ENCODE data around the gene B3GNT5. TPM values are rescaled to one million over a fixed set of nuclear protein-coding genes. Genes with fewer than 3 reads are reported as not detected.

B3GNT5 gene
- total RNA-seq, 1 experiment from 2014 or later, result 18.0 TPM

DNA sequence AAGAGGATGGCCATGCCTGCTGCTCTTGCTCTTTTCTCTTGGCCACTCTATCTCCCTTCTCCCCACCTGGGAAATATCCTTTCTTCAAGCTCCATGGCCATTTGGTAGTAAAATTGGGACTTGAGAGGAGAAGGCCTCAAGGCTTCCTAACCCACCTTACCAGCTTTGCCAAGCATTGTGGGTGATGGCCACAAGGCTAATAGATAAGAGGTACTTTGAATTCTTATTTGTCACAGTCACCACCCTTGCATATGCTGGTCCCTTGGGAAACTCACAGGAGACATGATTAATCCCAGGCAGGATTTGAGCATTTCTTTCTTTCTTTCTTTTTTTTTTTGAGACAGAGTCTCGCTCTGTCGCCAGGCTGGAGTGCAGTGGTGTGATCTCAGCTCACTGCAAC, 37.2 kb downstream of the B3GNT5 start:
- DNase-seq (ENCODE audit: low spot score), result no peak

DNA sequence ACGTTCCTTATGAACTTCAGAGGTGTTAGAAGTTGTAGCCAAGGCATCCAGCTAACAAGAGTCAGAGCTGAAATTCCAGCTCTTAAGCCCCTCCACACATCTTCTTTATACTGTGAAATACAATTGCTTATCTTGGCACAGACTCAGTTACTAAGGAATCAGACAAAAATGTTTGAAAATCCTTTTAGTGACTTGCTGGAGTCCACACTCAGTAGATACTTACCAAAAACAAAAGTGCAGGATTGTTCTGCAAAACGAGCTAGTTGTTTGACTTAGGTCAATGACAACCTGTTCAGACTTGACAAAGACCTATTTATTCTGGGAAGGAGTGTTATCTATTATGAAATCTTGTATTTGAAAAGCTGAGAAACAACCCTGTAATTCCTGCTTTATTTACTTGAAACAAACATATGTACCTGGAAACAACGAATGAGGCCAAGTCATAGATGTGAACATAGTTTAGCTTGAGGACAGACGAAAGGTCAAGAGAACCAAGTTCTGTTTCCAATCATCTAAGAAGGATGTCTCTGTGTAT, 38.5 kb downstream of the B3GNT5 start:
- no peak for DNase-seq (ENCODE audit: low spot score)

DNA sequence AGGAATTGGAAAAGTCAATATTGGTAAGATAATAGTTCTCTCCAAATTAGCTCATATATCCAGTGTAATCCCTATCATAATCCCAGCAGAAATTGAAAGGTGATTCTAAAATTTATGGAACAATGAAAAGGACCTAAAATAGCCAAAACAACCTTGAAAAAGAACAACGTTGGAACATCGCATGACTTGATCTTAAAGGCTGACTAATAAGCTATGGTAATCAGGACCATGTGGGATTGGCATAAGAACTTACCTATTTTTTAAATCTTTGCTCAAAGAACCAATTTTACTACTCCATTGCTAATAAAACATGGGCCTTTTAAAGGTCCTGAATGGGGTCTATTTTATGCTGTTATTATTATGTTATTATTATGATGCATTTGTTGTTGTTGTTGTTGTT, 40.9 kb downstream of the B3GNT5 start:
- no peak for DNase-seq (ENCODE audit: low spot score)

DNA sequence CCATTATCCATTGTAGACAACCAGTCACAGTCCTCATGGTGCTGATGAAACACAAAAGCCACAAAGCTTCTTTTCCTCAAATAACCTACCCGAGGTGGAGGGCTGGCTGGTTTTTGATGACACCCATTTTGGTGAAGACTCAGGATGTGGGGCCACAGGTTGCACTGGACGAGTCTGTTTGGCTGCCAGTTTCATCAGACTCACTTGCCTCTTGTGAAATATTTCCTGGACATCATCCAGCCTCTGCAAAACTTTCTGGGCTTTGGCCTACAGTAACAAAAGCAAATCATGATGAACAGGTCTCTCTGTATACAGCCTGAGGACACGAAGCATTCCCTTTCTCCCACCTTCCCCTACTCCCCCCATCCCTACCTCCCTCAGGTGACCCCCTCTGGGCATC, 42.2 kb downstream of the B3GNT5 start:
- DNase-seq (ENCODE audit: low spot score), result peak; percentile 67

DNA sequence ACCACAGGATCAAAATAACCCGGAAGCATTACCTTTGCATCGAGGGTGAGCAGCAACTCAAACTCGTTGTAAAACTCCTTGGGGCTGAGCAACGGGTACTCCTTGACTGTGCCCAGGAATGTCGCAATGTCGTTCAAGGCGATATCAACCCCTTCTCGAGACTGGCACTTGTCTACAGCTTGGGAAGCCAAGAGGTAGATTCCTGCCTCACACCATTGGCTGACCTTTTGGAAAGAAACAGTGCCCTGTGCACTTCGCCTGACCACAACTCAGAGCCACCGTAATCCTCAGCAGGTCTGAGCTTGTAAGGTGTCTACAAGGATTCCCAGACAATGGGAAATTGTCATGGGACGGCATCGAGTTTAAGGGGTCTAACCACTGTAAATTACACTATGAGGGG, 43.9 kb downstream of the B3GNT5 start:
- no peak for DNase-seq (ENCODE audit: low spot score)

DNA sequence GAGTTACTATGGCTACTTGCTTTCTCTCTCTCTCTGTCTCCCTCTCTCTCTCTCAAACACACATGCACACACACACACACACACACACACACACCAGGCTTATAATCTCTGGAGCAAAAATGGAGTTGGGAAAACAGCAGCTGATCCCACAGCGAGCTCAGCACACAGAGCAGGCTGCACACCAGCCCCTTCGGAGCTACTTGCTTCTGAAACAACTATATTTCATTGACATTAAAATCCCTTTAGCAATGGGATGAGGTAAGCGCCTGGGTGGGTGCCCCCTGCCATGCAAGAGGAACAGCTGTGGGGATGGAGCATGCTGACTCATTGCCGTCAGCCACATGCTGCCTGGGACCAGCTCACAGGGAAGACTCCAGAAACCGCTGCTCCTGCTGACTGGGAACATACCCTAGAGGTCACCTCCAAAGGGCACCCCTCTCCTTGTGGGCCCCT, 45.7 kb downstream of the B3GNT5 start:
- peak; percentile 92 for DNase-seq (ENCODE audit: low spot score)

DNA sequence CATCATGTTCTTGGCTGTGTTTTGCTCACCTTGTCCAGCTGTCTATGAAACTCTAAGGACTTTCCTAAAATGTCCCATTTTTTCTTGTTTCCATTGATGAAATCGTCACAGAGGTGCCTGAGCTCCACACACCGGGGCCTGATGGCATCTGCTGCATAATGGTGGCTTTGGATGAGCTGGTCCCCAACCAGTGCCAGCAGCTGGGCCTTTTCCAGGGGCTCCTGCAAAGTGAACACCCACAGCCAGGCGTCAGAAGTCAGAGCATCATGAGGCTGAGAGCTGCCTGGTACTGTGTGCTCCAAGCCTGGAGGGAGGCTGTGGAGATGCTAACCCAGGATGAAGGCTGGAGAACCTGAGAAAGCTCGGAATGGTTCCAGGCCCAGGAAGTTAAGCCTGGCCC, 46.9 kb downstream of the B3GNT5 start:
- no peak for DNase-seq (ENCODE audit: low spot score)

DNA sequence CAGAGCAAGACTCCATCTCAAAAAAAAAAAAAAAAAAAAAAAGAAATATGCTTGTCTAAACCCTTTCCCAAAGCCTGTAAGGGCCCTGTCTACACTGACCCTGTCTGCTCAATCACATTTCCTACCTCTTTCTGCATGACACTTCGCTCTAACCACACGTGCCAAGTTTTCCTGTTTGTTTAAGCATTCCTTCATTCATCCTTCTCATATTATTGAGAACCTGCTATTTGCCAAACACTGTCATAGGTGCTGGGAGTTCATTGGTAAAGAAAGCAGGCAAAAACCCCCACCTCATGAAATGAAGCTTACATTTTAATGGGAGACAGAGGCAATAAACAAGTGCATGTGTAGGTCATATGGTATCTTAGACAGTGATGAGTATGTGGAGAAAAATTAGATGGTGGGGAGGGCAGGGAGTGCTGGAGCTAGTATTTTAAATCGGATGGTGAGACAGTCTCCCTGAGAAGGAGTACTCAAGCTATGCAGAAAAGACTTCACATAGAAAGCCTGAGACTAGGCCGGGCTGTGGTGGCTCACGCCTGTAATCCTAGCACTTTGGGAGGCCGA, 48.0 kb downstream of the B3GNT5 start:
- DNase-seq (ENCODE audit: low spot score), result no peak

DNA sequence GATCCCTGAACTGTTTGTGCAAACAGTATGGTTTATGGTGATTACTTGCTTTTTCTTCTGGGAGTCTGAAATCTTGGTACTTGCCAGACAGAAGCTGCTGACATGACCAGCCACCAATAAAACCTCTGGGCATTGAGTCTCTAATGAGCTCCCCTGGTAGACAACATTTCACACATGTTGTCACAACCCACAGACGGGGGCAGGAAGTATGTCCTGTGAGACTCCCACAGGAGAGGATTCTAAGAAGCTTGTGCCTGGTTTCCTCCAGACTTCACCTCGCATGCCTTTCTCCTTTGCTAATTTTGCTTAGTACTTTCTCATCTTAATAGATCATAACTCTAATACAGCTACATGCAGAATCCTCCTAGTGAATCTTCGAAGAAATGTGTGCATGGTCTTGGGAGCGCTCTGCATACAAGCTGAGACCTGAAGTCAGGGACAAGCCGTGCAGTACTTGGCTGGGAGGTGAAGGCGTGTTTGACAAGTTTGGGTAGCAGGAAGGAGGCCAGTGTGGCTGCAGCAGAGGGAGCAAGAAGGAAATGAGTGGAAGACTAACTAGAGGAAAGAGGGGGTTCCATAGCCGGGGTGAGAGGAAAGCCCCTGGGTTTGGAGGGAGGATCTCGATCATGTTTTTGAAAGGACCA, 49.0 kb downstream of the B3GNT5 start:
- no peak for DNase-seq (ENCODE audit: low spot score)

DNA sequence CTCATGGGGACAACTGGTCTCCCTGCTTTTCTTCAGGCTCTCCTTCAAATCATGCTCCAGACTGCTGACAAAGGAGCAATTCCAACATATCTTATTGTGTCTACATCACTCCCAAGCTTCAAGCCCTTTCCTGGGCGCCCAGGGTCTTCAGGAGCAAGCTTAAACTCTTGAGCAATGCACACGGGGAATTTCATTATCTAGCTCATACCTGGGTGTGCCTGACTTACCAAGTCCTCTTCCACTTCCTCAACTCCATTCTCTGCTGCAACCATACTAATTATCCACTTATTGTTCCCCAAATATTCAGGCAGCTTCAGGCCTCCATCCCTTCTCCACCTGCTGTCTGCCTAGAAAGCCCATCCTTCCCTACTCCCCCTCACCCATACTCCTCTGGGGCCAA, 50.6 kb downstream of the B3GNT5 start:
- DNase-seq (ENCODE audit: low spot score), result no peak

DNA sequence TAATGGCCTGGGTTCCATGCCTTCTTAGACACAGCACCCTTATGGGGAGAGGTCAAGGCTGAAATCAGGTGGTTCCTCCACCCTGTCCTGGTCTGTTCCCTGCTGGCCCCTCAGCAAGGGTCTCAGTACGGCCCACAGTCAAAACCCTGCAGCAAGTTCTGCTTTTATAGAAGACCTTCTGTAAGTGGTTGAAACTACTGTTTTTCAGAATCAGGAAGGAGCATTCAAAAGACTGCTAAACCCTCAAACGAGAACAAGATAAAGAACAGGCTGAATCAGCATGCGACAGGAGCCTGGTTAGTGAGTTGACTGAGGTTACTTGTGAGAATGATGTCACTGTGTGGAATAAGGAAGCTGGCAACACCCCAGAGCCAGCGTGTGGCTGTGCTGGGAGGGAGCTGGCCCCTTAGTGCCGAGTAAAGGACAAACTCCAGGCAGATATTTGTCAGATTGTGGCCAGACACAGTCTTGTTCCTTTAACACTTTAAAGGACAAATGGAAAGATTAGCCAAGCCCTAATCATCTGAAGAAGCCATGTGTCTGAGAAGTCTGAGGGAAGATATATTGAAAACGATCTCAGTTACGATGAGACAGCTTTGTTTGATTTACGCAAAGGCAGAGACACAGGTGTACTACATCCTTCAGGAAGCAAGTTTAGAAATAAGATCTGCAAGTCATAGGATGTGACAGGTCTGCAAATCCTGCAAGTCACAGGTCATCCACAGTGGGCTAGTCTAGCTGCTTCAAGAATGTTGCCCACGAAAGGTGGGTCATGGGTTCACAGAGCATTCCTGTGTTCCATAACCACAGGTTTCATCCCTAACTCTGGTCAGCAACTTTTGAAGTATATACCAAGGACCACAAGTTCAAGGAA, 54.0 kb downstream of the B3GNT5 start:
- peak; percentile 81 for DNase-seq (ENCODE audit: low spot score)

DNA sequence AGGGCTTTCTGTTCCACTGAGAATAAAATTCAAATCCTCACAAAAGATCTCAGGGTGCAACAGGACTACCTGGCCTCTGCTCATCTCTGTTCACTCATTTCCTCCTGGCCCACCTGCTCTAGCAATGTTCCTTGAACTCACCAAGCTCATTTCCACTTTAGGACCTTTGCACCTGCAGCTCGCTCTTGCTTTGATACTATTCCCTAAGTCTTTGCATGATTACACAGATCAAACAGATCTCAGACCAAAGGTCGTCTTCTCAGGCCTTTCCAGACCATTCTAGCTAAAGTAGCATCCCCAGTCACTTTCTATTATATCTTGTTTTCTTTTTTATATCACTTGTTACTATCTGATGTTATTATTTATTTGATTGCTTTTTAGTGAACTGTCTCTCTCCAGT, 54.7 kb downstream of the B3GNT5 start:
- DNase-seq (ENCODE audit: low spot score), result no peak

DNA sequence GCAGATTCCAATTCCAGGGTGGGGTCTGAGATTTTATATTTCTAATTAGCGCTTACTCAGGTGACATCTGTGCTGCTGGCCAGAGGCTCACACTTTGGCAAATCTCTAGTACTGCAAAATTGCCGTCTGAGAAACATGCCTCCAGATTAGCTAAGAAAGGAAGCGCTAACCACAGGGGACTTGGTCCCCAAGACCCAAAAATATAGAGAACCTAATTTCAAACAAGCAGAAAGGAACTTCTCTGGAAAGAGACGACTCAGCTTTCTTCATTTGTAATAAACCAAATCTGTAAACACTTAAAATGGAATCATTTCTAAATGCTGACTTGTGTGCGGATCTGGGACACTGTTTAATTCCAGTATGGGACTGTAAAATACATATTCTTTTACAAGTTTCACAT, 55.7 kb downstream of the B3GNT5 start:
- DNase-seq (ENCODE audit: low spot score), result no peak

DNA sequence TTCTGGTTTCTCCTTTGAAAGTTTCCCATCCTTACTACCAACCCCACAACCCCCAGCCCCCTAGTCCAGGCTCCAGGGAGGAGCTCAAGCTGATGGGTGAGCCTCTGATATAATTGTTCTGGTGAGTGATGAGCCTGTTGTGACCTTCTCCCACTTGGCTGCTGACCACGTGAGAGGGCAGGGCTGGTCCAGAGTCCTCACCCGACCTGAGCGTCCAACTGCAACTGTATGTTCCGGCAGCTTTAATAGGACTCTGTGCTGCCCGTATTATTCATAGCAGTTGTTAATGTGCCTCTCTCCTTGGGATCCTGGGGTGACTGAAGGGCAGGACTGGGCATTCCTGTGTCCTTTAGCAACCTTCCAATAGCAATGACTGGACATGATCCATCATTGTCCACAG, 56.2 kb downstream of the B3GNT5 start:
- no peak for DNase-seq (ENCODE audit: low spot score)

DNA sequence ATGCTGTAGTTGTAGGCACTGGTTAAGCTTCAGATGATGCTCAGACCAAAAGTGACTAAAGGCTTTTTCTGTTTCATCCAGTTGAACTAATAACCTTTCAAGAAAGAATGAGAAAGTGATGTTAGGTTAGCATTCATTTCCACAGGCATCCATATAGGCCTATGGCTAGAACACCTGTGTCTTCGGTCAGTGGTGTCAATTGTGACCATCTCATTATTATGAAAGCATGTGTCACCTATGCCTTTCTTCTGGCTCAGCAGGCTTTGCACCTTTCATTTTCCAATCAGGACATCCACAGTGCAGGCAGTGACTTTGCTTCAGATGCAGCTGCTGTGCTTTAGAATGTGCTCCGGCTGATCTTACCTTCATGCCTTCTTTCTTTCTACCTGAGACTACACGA, 57.9 kb downstream of the B3GNT5 start:
- DNase-seq (ENCODE audit: low spot score), result no peak

DNA sequence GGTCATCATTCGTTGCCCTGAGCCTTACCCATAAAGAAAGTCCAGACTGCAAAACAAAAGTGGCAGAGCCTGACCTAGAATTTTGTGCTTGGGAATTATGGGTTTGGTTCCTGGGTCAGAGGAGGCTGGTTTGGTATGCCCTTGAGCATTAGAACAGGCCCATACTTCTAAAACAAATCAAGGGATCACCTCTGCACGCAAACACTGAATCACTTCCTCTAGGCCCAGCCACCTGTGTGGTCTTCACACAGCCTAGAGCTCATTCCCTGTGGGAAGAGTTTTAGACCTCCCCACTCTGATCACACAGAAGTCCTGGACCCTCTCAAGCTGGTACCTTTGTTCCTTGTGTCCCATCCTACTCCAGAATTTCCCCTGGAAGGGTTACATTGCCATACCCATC, 59.4 kb downstream of the B3GNT5 start:
- DNase-seq (ENCODE audit: low spot score), result no peak

DNA sequence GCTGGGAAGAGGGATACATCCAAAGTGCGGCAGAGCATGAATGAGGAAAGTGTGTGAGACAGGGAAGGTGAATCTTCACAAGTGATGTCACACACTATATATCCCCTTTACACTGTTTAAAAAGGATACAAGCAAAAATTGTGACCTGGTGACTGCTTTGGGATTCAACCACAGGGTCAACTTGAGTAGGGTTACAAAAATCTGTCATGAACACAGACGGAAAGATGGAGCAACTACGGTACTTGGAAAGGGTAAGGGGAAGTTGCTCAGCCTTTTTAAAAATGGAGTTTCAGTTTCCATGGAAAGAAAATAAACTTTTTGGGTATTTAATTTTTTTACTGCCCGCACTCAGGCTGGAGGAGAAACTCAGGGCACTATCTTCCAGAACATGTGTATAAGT, 60.3 kb downstream of the B3GNT5 start:
- no peak for DNase-seq (ENCODE audit: low spot score)

DNA sequence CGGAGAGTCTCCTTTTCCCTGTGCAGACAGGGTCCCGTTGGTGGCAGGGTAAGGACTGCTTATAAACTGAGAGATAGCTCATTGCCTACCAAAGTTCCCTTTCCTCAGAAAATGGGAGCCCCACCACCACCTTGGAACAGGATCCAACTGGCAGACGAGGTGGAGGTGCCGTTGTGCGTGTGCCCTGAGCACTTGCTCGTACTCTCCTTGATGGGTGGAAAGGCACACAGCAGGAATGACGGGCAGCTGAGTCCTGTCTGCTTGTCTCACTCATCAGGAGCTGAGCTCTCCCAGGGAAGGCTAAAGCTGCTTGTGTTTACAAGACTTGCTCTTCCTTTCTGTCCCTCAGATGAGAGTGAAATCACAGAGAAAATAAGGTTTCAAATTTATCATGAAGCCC, 60.7 kb downstream of the B3GNT5 start:
- DNase-seq (ENCODE audit: low spot score), result no peak

DNA sequence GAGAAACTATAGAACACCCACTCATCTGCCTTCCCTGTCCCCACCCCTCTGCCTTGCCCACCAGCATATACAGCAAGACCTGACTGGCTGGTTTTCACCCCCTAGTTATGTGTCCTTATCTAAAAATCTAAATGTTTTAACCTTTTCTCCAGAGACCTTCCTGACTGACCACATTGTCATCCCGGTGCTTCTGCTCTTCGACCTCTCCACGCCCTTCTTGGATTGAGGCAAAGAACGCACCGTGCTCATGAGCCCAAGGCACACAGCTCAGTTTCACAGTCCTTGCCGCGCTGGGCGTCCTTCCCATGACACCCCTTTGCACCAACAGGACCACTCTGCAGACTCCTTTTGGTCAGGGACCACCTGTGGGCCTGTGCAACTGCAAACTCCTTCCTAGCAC, 62.7 kb downstream of the B3GNT5 start:
- DNase-seq (ENCODE audit: low spot score), result no peak

DNA sequence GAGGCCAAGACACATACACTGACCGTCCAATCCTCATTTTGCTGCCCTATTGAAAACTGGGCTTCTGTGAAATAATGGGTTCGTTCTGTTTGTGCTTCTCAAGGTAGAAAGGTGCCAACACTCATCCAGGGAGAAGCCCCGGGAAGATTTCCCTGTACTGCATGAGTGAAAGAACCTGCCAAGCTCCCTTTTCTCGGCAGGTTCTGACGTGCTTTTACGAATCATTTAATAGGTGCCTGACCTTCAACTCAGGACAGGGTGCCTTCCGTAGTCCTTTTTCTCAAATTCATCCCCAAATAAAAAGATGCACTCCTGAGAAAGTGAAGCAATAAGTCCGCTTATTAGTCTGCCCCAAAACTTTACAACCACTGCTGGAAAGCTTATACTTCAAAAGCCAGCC, 64.2 kb downstream of the B3GNT5 start:
- no peak for DNase-seq (ENCODE audit: low spot score)

DNA sequence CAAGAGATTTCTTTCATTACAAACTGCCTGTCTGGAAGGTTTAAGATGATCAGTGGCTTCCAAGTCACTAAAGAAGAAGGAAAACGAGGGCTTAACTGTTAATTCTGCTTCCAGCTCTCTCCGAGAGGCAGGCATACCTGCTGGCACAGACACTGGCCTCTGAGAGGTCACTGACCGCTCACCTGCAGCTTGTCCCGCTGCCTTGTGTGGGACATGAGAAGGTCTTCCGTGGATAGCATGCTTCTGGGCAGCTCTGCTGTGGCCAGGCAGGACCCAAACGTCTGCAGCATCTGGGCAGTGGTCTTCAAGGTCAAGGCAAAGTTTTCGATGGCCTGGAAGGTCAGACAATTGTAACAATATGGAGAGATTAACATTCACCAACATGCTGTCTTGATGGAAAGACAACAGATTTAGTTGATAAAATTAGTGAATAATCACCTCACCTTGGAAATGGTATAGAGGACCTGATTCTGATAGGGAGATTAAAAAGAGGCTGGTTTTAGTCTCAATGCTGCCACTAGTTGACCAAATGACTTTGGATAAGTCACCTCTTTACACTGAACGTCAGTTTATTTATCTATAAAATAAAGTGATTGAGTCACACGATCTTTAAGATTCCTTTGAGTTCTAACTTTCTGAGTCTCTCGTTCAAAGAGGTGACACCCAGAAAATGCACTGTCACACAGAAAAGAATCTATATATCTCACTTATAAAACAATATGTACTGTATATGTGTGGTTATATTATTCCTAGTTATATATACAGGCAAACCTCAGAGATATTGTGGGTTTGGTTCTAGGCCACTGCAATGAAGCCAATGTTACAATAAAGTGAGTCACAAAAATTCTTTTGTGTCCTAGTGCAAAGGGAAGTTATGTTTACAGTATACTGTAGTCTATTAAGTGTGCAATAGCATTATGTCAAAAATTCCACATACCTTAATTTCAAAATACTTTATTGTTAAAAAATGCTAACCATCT, 65.1 kb downstream of the B3GNT5 start:
- DNase-seq (ENCODE audit: low spot score), result no peak

DNA sequence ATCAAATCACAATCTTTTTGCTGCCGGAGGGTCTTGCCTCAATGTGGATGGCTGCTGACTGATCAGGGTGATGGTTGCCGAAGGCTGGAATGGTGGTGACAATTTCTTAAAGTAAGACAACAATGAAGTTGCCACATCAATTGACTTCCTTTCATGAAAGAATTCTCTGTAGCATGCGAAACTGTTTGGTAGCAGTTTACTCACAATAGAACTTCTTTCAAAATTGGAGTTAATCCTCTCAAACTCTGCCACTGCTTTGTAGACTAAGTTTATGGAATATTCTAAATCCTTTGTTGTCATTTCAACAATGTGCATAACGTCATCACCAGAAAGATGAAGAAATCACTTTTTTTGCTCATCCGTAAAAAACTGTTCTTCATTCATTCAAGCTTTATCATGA, 65.8 kb downstream of the B3GNT5 start:
- no peak for DNase-seq (ENCODE audit: low spot score)

Measured in A172 (cell line).